GM19372 (cell line): ENCODE measurements around the gene BCAS2.
"Not testable (repeated sequence)": the region's sequence is repeated elsewhere in the genome, so short reads cannot be mapped to it uniquely, and the experiment has no call there.

Experiments used
- ATAC-seq: cut with Tn5 transposase; IDR thresholded peaks from one replicate; pipeline ENCODE4 v1.9.1; 2021; ENCODE audit warnings: mild to moderate bottlenecking, low read depth, moderate library complexity; ENCODE audit not compliant: unreplicated experiment

Gene BCAS2

GRCh38 chr1:114581335-114582287 lies at the start of gene BCAS2:
BCAS2 (minus strand) TSS chr1:114581615; CDS start chr1:114581591, 24 bp downstream.
- ATAC-seq: peak; percentile 100

- no peak for ATAC-seq
Measured at GRCh38 chr1:114627107-114627506, 45.7 kb upstream of the BCAS2 start.

- ATAC-seq: no peak
Measured at GRCh38 chr1:114623364-114623763, 41.9 kb upstream of the BCAS2 start.

DNA sequence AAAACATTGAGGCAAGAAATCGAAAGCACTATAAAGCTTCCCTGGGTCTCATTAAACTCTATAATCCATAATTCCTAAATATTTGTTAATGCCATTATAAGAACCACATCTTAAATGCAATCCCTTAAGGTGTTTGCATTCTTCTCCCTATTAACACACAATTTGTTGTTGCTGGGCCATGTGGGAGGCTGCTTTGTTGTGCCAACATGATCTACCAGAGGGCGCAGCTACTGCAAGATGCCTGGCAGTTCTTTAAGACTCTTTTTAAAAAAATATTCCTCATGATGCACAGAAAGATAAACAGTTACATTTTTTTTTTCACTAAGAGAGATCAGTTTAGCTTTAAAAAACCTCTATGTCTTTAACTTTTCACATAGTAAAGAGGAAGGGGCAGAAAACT lies 39.0 kb upstream of the BCAS2 start:
- no peak for ATAC-seq

GRCh38 chr1:114618606-114619005 lies 37.2 kb upstream of the BCAS2 start:
- ATAC-seq: no peak

- no peak for ATAC-seq
Measured at GRCh38 chr1:114610546-114611245, 29.3 kb upstream of the BCAS2 start.

DNA sequence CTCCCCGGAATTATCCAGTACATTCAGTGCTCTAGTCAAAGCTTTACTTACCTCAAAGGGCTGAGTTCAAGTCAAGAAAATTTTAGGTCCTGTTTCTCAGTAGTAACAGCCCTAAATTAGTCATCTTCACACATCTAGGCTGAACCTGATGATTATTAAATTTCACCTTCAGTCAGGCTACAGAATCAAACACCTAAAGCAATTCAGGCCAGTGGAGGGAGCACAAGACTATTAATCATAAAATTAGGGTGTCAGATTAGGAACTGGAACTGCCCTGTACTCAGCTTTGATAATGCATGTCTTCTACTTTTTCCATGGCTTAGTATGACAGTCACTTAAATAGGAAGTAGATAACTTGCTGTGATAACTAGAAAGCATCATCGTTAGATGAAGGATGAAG lies 28.4 kb upstream of the BCAS2 start:
- ATAC-seq: no peak

GRCh38 chr1:114609026-114609425 lies 27.6 kb upstream of the BCAS2 start:
- ATAC-seq: no peak

GRCh38 chr1:114607223-114607622 lies 25.8 kb upstream of the BCAS2 start:
- no peak for ATAC-seq

DNA sequence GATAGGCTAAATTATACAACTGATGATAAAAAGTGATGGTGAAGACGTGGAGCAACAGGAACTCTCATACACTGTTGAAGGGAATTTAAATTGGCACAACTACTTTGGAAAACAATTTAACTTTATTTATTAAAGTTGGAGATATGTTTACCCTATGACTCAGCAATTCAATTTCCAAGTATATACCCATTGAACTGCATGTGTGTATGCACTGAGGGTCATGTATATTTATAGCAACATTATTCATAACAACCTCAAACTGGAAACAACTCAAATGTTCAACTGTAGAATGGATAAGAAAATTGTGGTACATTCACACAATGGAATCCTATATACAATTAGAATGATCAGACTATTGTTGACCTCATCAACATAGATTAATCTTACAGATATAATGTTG lies 16.5 kb upstream of the BCAS2 start:
- ATAC-seq: no peak

- ATAC-seq: no peak
Measured at GRCh38 chr1:114595602-114596001, 14.2 kb upstream of the BCAS2 start.

DNA sequence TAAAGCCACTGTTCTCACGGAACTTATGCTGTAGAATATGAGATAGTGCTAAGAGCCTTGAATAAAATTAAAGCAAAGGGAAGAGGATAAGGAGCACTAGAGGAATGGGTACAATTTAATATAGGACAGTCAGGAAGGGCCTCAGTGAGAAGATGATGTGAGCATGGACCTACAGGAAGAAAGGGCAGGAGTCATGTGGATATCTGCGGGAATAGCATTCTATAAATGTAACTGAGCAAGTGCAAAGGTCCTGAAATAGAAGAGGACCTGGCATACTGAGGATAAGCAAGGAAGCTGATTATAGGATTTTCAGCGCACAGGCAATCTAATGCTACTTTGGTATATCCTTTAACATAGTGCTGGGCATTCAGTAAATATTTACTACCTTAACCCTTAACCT lies 12.6 kb upstream of the BCAS2 start:
- ATAC-seq: no peak

DNA sequence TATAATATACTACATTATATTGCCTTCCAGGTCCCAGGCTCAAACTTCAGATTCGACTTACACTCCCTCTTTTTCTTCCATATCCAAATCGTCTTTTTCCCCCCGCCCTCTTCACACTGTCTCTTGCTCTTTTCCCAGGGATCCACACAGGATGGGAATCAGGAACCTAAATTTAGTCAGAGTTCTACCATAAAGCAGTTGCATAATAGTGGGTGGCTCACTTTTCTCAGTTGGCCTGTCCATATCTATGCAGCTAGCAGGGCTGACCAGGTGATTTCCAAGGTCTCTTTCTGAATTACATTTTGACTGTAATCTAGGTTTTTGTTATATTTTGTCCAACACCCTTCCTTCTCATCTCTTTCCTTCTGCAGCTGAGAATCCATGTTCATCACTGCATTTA lies 7.7 kb upstream of the BCAS2 start:
- ATAC-seq: no peak

- ATAC-seq: no peak
Measured at GRCh38 chr1:114588196-114588689, 6.8 kb upstream of the BCAS2 start.

DNA sequence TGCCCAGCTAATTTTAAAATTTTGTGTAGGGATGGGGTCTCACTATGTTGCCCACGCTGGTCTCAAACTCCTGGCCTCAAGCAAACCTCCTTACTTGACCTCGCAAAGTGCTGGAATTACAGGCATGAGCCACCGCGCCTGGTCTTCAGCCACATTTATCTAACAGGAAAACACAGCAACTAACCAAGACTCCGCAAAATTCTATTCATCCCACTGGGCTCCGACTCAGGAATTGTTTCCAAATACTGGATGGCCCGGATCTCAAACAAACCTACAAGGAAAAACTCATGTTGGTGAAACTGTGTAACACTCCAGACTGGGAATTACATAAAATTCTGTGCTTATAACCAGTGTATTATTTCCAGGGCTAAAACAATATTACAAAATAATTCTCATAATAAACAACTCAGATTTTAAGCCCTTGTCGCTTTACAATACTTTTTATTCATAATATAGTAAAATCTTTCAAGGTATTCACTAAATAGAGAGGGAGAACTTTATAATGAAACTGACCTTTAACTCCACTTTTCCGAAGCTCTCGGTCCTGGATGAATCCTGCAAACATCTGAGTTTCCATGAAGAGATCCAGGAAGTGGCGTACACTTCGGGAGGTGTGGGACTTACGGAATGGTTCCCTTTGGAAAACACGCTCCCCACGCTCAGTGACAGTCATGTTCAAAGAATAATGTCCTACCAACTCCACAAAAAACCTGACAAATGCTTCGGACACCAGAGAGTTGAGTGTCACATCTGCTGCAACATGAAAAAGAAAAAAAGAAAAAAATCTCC lies 6.0 kb upstream of the BCAS2 start:
- ATAC-seq: no peak

- ATAC-seq: no peak
Measured at GRCh38 chr1:114586513-114587047, 5.2 kb upstream of the BCAS2 start.

GRCh38 chr1:114585231-114585630 lies 3.8 kb upstream of the BCAS2 start:
- no peak for ATAC-seq

- ATAC-seq: no peak
Measured at GRCh38 chr1:114574365-114574764, 7.0 kb downstream of the BCAS2 start.

DNA sequence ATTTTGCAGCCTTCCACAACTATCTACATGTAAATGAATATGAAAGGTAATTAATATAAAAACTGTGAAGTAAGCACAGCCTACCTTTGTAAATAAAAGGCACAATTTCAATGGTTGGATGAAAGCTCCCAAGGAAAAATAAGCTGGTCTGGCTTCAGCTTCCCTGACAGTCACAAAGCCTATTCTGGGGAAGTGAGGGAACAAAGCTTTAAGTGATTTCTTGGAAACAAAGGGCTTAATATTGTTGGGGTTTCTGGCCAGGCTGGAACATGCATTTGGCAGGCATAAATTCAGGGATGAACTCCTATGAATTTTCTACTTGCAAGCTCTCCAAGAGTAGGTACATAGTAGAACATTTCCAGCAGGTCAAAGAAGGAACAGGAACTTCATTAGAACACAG lies 17.3 kb downstream of the BCAS2 start:
- ATAC-seq: no peak

DNA sequence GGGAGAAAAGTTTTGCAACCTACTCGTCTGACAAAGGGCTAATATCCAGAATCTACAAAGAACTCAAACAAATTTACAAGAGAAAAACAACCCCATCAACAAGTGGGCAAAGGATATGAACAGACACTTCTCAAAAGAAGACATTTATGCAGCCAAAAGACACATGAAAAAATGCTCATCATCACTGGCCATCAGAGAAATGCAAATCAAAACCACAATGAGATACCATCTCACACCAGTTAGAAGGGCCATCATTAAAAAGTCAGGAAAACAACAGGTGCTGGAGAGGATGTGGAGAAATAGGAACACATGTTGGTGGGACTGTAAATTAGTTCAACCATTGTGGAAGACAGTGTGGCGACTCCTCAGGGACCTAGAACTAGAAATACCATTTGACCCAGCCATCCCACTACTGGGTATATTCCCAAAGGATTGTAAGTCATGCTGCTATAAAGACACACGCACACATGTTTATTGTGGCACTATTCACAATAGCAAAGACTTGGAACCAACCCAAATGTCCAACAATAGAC lies 18.4 kb downstream of the BCAS2 start:
- ATAC-seq: not testable (repeated sequence)
